HG02610 (cell line): ENCODE measurements around the gene CEMIP.
"Not testable (repeated sequence)": the region's sequence is repeated elsewhere in the genome, so short reads cannot be mapped to it uniquely, and the experiment has no call there.

Experiments
- ATAC-seq: cut with Tn5 transposase; IDR thresholded peaks from one replicate; pipeline ENCODE4 v1.9.1; 2021; ENCODE audit warnings: mild to moderate bottlenecking, moderate library complexity; ENCODE audit not compliant: unreplicated experiment

The CEMIP gene

GRCh38 chr15:80755885-80756284 is 23.3 kb upstream of the CEMIP start:
- no peak for ATAC-seq

GRCh38 chr15:80758130-80758745 is 20.9 kb upstream of the CEMIP start:
- no peak for ATAC-seq

DNA sequence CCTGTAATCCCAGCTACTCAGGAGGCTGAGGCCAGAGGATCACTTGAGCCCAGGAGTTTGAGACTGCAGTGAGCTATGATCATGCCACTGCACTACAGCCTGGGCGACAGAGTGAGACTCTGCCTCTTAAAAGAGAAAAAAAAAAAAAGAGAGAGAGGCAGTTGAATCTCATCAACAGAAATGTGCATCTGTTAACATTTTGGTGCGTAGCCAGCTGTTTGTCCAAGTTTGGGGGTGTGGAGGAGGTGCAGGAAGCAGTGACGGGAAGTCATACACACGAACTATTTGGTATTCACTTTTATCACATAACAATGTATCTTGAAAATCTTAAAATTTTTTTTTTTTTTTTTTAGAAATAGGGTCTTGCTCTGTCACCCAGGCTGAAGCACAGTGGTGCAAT is 18.2 kb upstream of the CEMIP start:
- ATAC-seq, result no peak

GRCh38 chr15:80761754-80762153 is 17.4 kb upstream of the CEMIP start:
- ATAC-seq, result no peak

DNA sequence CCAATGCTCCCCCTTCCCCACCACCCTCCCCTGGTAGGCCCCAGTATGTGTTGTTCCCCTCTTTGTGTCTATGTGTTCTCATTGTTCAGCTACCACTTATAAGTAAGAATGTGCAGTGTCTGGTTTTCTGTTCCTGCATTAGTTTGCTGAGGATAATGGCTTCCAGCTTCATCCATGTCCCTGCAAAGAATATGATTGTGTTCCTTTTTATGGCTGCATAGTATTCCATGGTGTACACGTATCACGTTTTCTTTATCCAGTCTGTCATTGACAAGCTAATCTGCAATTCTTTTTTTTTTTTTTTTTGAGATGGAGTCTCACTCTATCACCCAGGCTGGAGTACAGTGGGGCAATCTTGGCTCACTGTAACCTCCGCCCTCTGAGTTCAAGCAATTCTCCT is 15.9 kb upstream of the CEMIP start:
- ATAC-seq, result not testable (repeated sequence)

DNA sequence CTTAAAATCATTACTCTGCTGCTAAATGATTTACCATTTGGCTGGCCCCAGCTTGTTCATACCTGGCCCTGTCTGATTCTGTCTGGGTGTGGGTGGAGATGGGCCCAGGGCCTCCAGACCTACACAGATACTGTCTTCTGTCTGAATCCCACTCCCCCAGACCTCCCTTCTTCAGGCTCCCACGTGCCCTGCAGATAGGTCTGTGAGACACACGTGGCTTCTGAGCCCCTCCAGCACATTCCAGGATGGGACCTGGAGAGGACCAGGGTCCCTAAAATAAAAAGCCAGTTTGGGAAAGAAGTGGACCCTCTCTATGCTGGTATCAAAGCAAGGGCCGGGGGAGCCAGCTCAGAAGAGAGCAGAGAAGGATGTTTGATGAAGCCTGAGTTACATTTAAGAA is 14.6 kb upstream of the CEMIP start:
- no peak for ATAC-seq

DNA sequence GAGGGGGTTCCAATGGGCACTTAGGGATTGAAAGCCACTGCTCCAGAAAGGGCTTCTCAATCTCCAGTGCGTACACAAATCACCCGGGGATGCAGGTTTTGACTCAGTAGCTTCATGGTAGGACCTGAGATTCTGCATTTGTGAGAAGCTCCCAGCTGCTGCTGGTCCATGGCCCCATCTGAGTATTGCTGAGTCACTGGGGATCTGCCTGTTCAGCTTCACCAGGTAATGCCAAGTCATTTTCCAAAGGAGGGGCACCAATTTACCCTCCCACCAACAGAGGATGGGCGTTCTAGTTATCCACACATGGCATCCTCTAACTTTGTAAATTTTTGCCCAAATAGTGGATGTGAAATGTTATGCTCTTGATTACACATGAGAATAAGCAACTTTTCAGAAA is 12.9 kb upstream of the CEMIP start:
- ATAC-seq, result no peak

DNA sequence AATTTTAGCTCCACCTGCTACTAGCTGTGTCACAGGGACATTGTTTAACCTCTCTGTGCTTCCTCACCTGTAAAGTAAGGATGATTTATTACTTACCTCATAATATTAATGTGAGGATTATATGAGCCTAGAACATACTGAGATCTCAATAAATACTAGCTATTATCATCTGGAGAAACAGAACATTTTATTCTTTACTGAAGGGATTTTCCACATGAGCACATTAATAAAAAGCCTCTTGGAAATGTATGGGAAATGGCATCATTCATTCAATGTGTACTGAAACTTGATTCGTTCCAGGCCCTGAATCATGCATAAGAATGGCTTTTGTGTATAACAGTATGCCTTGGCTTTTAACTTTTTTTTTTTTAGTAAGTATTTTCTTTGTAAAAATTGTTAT is 11.0 kb upstream of the CEMIP start:
- ATAC-seq, result no peak

DNA sequence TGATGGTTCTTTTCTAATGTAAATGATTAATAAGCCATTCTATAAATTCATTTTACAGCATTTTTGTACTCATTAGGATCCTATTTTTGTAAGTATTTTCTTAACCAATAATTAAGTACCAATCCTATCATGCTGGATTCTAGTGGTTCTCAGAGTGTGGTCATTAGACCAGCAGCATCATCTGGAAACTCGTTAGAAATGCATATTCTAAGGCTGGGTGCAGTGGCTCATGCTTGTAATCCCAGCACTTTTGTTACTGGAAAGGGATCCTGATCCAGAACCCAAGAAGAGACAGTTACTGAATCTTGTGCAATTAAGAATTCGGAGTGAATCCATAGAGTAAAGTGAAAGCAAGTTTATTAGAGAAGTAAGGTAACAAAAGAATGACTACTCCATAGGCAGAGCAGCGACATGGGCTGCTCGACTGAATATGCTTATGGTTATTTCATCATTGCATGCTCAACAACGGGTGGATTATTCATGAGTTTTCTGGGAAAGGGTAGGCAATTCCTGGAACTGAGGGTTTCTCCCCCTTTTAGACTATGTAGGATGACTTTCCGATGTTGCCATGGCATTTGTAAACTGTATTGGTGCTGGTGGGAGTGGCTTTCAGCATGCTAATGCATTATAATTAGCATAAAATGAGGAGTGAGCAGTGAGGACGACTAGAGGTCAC is 9.9 kb upstream of the CEMIP start:
- no peak for ATAC-seq

GRCh38 chr15:80769829-80770705 is 9.1 kb upstream of the CEMIP start:
- ATAC-seq, result no peak

DNA sequence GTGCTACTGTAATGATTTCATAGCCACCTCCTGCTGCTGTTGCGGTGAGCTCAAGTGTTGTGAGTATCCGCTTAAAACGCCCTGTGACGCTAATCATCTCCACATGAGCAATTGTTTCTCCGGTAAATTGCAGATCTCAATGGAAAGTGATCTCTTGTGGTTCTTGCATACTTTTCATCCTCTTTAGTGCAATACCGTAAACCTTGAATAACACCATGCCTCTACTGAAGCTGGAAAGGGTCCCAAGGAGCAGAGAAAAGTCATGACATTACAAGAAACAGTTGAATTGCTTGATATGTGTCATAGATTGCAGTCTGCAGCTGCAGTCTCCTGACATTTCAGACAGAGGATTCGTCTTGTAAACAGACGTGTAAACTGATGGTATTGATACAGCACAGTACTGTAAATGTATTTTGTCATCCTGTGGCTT is 6.0 kb upstream of the CEMIP start:
- no peak for ATAC-seq

GRCh38 chr15:80773792-80774352 is 5.3 kb upstream of the CEMIP start:
- no peak for ATAC-seq

- no peak for ATAC-seq
These were observed 4.7 kb upstream of the CEMIP start for GRCh38 chr15:80774486-80774885.

GRCh38 chr15:80775338-80775737 is 3.8 kb upstream of the CEMIP start:
- ATAC-seq, result no peak

- no peak for ATAC-seq
These were observed 2.6 kb upstream of the CEMIP start for GRCh38 chr15:80776420-80777045.

DNA sequence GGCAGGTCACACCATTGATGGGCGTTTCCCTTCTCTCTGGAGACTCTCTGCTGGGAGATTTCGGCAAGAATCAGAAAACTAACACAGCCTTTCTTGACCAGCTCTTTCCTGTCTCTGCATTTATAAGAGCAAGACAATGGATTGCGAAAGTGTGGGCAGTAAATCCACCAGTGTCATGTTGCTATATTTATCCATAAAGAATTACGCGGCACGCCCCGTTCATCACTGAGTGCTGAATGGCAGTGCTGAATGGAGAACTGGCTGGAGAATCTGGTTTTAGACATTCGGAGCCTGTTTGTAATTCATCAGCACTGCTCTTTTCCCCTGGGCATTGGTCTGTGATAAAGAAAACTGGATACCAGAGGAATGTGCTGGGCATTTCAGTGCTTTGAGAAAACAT is 2.0 kb upstream of the CEMIP start:
- ATAC-seq, result no peak

GRCh38 chr15:80777826-80778620 is 1.1 kb upstream of the CEMIP start:
- ATAC-seq, result no peak

DNA sequence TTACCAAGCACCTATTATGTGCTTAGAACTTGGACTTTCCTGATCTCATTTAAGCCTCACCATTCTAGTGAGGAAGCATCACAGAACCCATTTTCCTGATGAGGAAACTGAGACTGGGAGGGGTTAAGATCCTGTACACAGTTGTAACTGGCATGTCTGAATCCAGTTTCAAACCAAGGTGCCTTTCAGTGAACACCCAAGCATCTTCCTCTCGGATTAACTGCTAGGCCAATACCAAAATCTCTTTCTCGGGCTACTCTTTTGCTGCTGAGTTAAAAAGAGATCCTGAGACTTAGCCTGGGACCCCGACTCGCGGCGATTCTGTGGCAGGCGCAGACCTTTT is 578 bp upstream of the CEMIP start:
- ATAC-seq, result no peak

- ATAC-seq, result no peak
These were observed 667 bp downstream of the CEMIP start for GRCh38 chr15:80779658-80780415.
